AG04450 (cell line): Measurements from ENCODE around the gene MESP1. TPM values are rescaled to one million over a fixed set of nuclear protein-coding genes. Genes with fewer than 3 reads are reported as not detected.

Experiments
- CTCF ChIA-PET: fragments of 300-600, 350-600 bp; formaldehyde crosslinking; extraction: SDS; loops from one replicate; lab custom pipeline; 2022; ENCODE audit warnings: antibody characterized with exemption, inconsistent platforms; lab: Charles Lee
- POLR2A ChIA-PET: fragments of 350-600 bp; formaldehyde crosslinking; extraction: SDS; loops from one replicate; lab custom pipeline; 2021; ENCODE audit warnings: antibody characterized with exemption, inconsistent platforms; lab: Yijun Ruan, JAX
- DNase-seq: peaks from one replicate; pipeline ENCODE4 v3.0.0-alpha.2; 2011; ENCODE audit warnings: low read depth, low spot score
- H3K27ac ChIP-seq: one replicate; pipeline ENCODE4 v1.5.1; 2012; ENCODE audit warnings: low read depth, low read length, control low read depth
- H3K27me3 ChIP-seq: one replicate; pipeline ENCODE4 v1.6.0; 2012; ENCODE audit warnings: low read length; ENCODE audit not compliant: control insufficient read depth, insufficient read depth
- H3K4me3 ChIP-seq: 2 replicates; pipeline ENCODE4 v1.5.1; 2011; ENCODE audit warnings: mild to moderate bottlenecking, low read depth, low read length, control low read depth
- H3K9me3 ChIP-seq: 2 replicates; pipeline ENCODE4 v1.5.1; 2012; ENCODE audit warnings: low read length; ENCODE audit not compliant: control insufficient read depth, insufficient read depth
- CTCF ChIP-seq: IDR thresholded peaks from 2 replicates; pipeline ENCODE4 v1.5.1; 2011; ENCODE audit warnings: low read depth, low read length, control low read depth, inconsistent platforms
- polyA plus RNA-seq: library from polyadenylated mRNA; depleted of rRNA; stranded (reverse); fragments of >200 nt; gene quantifications from 2 replicates; pipeline ENCODE4 v1.2.3, GENCODE V29; 2011

Gene MESP1
- polyA plus RNA-seq, 1 experiment, result 0.17 TPM

- no peak for DNase-seq
- CTCF ChIA-PET, result interaction anchor here (0.6 kb wide), 1 partner anchor 7 kb away, joined by 3 read pairs; no protein-coding TSS in a partner anchor
These were observed 5.3 kb downstream of the MESP1 start for GRCh38 chr15:89745768-89746167.

GRCh38 chr15:89745131-89745530 is 5.9 kb downstream of the MESP1 start:
- no peak overlapping the region for H3K4me3 ChIP-seq
- ChIA-PET CTCF (interaction anchor here (1.0 kb wide), 1 partner anchor 15 kb away, joined by 4 read pairs; no protein-coding TSS in a partner anchor), POLR2A (no interaction called here)
- H3K9me3 ChIP-seq, result no peaks in the 10 kb centered on the region; the same call in 1 of the 2 replicates
- TF ChIP-seq CTCF, result no peak
- no peak for DNase-seq
- no peak overlapping the region for H3K27ac ChIP-seq
- H3K27me3 ChIP-seq, result peaks cover 44% of the 10 kb centered on the region

More at GRCh38 chr15:89745768-89746167, 5.3 kb downstream of the MESP1 start:
- TF ChIP-seq CTCF, result no peak
- POLR2A ChIA-PET, result no interaction called here
- Histone ChIP-seq H3K4me3 (no peak overlapping the region), H3K9me3 (no peaks in the 10 kb centered on the region; the same call in 1 of the 2 replicates), H3K27me3 (peaks cover 46% of the 10 kb centered on the region), H3K27ac (no peak overlapping the region)

GRCh38 chr15:89743594-89743993 is 7.5 kb downstream of the MESP1 start:
- Histone ChIP-seq H3K9me3 (no peaks in the 10 kb centered on the region; the same call in 1 of the 2 replicates), H3K4me3 (no peak overlapping the region), H3K27ac (no peak overlapping the region), H3K27me3 (peaks cover 31% of the 10 kb centered on the region)
- ChIA-PET CTCF (interaction anchor here (0.8 to 5.0 kb wide), 4 partner anchors 16 to 145 kb away, joined by 3 to 64 read pairs (median 6); no protein-coding TSS in a partner anchor), POLR2A (no interaction called here)
- DNase-seq, result no peak
- TF ChIP-seq CTCF, result no peak

GRCh38 chr15:89743011-89743410 is 8.0 kb downstream of the MESP1 start:
- no peak for DNase-seq
- Histone ChIP-seq H3K27me3 (peaks cover 28% of the 10 kb centered on the region), H3K4me3 (no peak overlapping the region), H3K27ac (no peak overlapping the region), H3K9me3 (no peaks in the 10 kb centered on the region; the same call in 1 of the 2 replicates)
- ChIA-PET POLR2A (no interaction called here), CTCF (interaction anchor here (0.8 to 5.0 kb wide), 2 partner anchors 16 to 132 kb away, joined by 3 to 64 read pairs; no protein-coding TSS in a partner anchor)
- no peak for TF ChIP-seq CTCF

GRCh38 chr15:89740137-89740536 is 10.9 kb downstream of the MESP1 start:
- H3K27ac ChIP-seq, result no peak overlapping the region
- ChIA-PET CTCF (interaction anchor here (0.6 to 5.0 kb wide), 23 partner anchors 9 to 331 kb away, joined by 3 to 78 read pairs (median 5); no protein-coding TSS in a partner anchor), POLR2A (interaction anchor here (1.0 kb wide), 1 partner anchor 148 kb away, joined by 3 read pairs; no protein-coding TSS in a partner anchor)
- H3K4me3 ChIP-seq, result no peak overlapping the region
- H3K9me3 ChIP-seq, result no peaks in the 10 kb centered on the region
- TF ChIP-seq CTCF, result peak; percentile 90
- peaks cover 22% of the 10 kb centered on the region for H3K27me3 ChIP-seq
- DNase-seq, result peak; percentile 53
